ENCODE measurements around the gene ZNF564.

ZNF564 gene

DNA sequence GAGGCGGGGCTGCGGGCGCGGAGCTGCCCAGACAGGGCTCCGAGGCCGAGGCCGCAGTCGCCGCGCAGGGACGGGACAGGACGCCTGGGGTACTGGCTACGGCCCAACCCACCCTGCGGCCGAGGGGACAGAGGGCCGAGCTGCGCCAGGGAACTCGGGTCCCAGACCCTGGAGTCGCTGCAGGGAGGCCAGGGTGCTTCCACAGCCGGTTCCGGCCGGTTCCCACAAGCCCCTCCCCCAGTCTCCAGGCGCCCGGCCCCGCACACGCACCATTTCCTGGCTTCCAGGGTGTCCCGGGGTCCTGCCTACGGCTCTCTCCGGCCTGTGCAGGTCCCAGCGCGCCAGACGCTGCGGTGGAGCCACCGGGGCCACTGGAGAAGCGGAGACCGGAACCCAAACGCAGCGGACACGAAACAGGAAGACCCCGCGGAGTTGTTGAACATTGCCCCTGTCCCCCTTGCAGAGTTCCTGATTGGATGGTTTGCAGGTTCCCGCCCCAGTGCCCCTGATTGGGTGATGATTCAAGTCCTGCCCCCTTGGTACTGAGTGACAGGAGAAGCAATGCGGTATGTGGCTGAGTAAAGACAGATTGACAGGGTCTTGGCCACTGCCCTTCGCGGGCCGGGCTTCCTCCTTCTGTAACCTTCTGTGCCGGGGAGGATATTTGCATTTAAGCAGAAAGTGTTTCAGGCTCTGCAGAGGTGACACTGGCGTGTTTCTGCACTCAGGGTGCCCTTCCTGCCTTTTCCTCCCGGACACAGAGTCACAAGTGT is at the start of gene ZNF564:
ZNF564 (minus strand) TSS at position 423 of the 773 bp plus-strand sequence; CDS start at position 273, 150 bp downstream.
- H3K4me2 ChIP-seq (ENCODE audit: low read length) = peak within 1 kb of the TSS; percentile 94
- peak within 1 kb of the TSS; percentile 88; the same call in 1 of the 2 replicates for H2AFZ ChIP-seq (ENCODE audit: low read length)
- H3K36me3 ChIP-seq (ENCODE audit: insufficient read depth, low read length) = peaks cover 31% of the 10 kb centered on the region
- H3K79me2 ChIP-seq (ENCODE audit: insufficient read depth, low read length) = peaks cover 8% of the 10 kb centered on the region
- H3K27me3 ChIP-seq (ENCODE audit: insufficient read depth, low read length) = no peaks in the 10 kb centered on the region
- H3K9ac ChIP-seq (ENCODE audit: low read length) = peak within 1 kb of the TSS; percentile 99
- H3K27ac ChIP-seq (ENCODE audit: low read depth, low read length, poor library complexity, severe bottlenecking) = peak within 1 kb of the TSS; percentile 74
- peaks cover 17% of the 10 kb centered on the region for H3K4me1 ChIP-seq (ENCODE audit: insufficient read depth, low read length, severe bottlenecking)
- H4K20me1 ChIP-seq (ENCODE audit: insufficient read depth, low read length) = no peaks in the 10 kb centered on the region
- no peaks in the 10 kb centered on the region for H3F3A ChIP-seq (ENCODE audit: insufficient read depth, low read length)
- H3K9me3 ChIP-seq (ENCODE audit: low read length) = peaks cover 10% of the 10 kb centered on the region
- no peaks in the 10 kb centered on the region for H3K9me2 ChIP-seq (ENCODE audit: low read depth, low read length)
- H3K4me3 ChIP-seq (ENCODE audit: low read depth, low read length, poor library complexity, severe bottlenecking) = peak within 1 kb of the TSS; percentile 93
- TF ChIP-seq EZH2 (IDR thresholded peaks at IDR 0.05; ENCODE audit: borderline replicate concordance, low read length) = no peak
- TF ChIP-seq, protein P1, sequence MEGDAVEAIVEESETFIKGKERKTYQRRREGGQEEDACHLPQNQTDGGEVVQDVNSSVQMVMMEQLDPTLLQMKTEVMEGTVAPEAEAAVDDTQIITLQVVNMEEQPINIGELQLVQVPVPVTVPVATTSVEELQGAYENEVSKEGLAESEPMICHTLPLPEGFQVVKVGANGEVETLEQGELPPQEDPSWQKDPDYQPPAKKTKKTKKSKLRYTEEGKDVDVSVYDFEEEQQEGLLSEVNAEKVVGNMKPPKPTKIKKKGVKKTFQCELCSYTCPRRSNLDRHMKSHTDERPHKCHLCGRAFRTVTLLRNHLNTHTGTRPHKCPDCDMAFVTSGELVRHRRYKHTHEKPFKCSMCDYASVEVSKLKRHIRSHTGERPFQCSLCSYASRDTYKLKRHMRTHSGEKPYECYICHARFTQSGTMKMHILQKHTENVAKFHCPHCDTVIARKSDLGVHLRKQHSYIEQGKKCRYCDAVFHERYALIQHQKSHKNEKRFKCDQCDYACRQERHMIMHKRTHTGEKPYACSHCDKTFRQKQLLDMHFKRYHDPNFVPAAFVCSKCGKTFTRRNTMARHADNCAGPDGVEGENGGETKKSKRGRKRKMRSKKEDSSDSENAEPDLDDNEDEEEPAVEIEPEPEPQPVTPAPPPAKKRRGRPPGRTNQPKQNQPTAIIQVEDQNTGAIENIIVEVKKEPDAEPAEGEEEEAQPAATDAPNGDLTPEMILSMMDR (IDR thresholded peaks at IDR 0.05; ENCODE audit: low read length) = no peak

DNA sequence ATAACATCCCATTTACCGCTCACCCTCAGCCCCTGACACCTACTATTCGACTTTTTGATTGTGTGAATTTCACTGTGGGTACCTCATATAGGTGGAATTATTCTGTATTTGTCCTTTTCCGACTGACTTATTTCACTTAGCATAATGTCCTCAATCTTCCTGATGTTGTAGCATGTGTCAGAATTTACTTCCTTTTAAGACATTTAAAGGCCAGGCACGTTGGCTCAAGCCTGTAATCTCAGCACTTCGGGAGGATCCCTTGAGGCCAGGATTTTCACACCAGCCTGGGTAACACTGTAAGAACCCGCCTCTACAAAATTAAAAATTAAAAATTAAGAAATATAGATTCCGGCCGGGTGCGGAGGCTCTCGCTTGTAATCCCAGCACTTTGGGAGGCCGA is 46.3 kb upstream of the ZNF564 start:
- H3K4me1 ChIP-seq (ENCODE audit: insufficient read depth, low read length, severe bottlenecking) = no peaks in the 10 kb centered on the region
- no peak for TF ChIP-seq EZH2 (IDR thresholded peaks at IDR 0.05; ENCODE audit: borderline replicate concordance, low read length)
- TF ChIP-seq, protein P1 (IDR thresholded peaks at IDR 0.05; ENCODE audit: low read length) = no peak
- H4K20me1 ChIP-seq (ENCODE audit: insufficient read depth, low read length) = no peaks in the 10 kb centered on the region
- no peak overlapping the region for H3K4me3 ChIP-seq (ENCODE audit: low read depth, low read length, poor library complexity, severe bottlenecking)
- H3K4me2 ChIP-seq (ENCODE audit: low read length) = no peak overlapping the region
- H3F3A ChIP-seq (ENCODE audit: insufficient read depth, low read length) = no peaks in the 10 kb centered on the region
- no peak overlapping the region for H3K9ac ChIP-seq (ENCODE audit: low read length)
- H3K9me2 ChIP-seq (ENCODE audit: low read depth, low read length) = no peaks in the 10 kb centered on the region
- peaks cover 11% of the 10 kb centered on the region for H3K36me3 ChIP-seq (ENCODE audit: insufficient read depth, low read length)
- no peak overlapping the region for H2AFZ ChIP-seq (ENCODE audit: low read length)
- H3K27me3 ChIP-seq (ENCODE audit: insufficient read depth, low read length) = no peaks in the 10 kb centered on the region
- no peak overlapping the region for H3K27ac ChIP-seq (ENCODE audit: low read depth, low read length, poor library complexity, severe bottlenecking)
- no peaks in the 10 kb centered on the region for H3K9me3 ChIP-seq (ENCODE audit: low read length)
- H3K79me2 ChIP-seq (ENCODE audit: insufficient read depth, low read length) = no peaks in the 10 kb centered on the region

DNA sequence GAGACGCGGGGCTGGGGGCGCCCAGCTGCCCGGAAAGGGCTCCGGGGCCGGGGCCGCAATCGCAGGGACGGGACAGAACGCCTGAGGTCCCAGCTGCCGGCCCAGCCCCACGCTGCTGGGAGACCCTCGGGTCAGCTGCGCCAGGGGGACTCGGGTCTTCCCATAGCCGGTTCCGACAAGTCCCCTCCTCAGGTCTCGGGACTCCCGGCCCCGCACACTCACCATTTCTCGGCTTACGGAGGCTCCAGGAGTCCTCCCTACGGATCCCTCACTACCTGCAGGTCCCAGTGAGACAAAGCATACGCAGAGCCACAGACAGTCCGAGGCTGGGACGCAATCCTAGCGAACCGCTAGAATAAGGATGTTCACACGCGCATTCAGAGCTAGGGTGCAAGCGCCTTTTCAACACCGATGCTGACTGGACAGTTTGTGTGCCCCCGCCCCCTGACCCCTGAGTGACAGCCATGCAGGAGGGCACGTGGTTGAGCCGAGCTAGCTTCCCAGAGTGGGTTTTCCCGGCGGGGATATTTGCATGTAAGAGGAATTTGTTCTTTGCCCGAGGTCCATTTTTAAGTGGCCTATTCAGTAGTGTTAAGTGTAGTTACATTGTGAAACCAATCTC is 45.8 kb upstream of the ZNF564 start:
- Histone ChIP-seq H3K4me2 (ENCODE audit: low read length) (no peak overlapping the region), H2AFZ (ENCODE audit: low read length) (no peak overlapping the region), H4K20me1 (ENCODE audit: insufficient read depth, low read length) (no peaks in the 10 kb centered on the region), H3K36me3 (ENCODE audit: insufficient read depth, low read length) (peaks cover 8% of the 10 kb centered on the region; the same call in 1 of the 2 replicates), H3K9me3 (ENCODE audit: low read length) (no peaks in the 10 kb centered on the region), H3K9ac (ENCODE audit: low read length) (no peak overlapping the region), H3K4me3 (ENCODE audit: low read depth, low read length, poor library complexity, severe bottlenecking) (no peak overlapping the region), H3F3A (ENCODE audit: insufficient read depth, low read length) (no peaks in the 10 kb centered on the region), H3K27me3 (ENCODE audit: insufficient read depth, low read length) (no peaks in the 10 kb centered on the region), H3K27ac (ENCODE audit: low read depth, low read length, poor library complexity, severe bottlenecking) (no peak overlapping the region), H3K79me2 (ENCODE audit: insufficient read depth, low read length) (no peaks in the 10 kb centered on the region), H3K9me2 (ENCODE audit: low read depth, low read length) (no peaks in the 10 kb centered on the region), H3K4me1 (ENCODE audit: insufficient read depth, low read length, severe bottlenecking) (no peaks in the 10 kb centered on the region)
- no peak for TF ChIP-seq EZH2 (IDR thresholded peaks at IDR 0.05; ENCODE audit: borderline replicate concordance, low read length)
- TF ChIP-seq, protein P1 (IDR thresholded peaks at IDR 0.05; ENCODE audit: low read length) = no peak
